ENCODE results near the gene TM7SF2. TPM values are rescaled to one million over a fixed set of nuclear protein-coding genes. Genes with fewer than 3 reads are reported as not detected.

The TM7SF2 gene
- total RNA-seq, 1 experiment from 2014 or later = 74.8 TPM

GRCh38 chr11:65159012-65159411 is 47.3 kb downstream of the TM7SF2 start:
- Histone ChIP-seq H4K20me1 (ENCODE audit: control insufficient read depth, insufficient read depth, insufficient read length) (no peaks in the 10 kb centered on the region), H2BK12ac (ENCODE audit: insufficient read length, low read depth, low read length) (no peak overlapping the region), H2AFZ (ENCODE audit: low read length) (no peak overlapping the region), H2AK5ac (ENCODE audit: insufficient read length, low read length) (no peak overlapping the region), H3K9ac (ENCODE audit: extremely low read depth, insufficient read length, low read length) (no peak overlapping the region), H3K79me1 (ENCODE audit: insufficient read depth, low read depth, low read length, poor library complexity, severe bottlenecking) (no peaks in the 10 kb centered on the region), H3K79me2 (ENCODE audit: insufficient read depth, low read length) (no peaks in the 10 kb centered on the region), H3K18ac (ENCODE audit: insufficient read length, low read depth, low read length) (no peak overlapping the region), H2BK120ac (ENCODE audit: low read depth, low read length, poor library complexity, severe bottlenecking) (no peak overlapping the region), H3K14ac (ENCODE audit: insufficient read depth, low read length) (no peak overlapping the region), H3K23ac (ENCODE audit: insufficient read length, low read depth, low read length) (no peak overlapping the region), H4K91ac (ENCODE audit: insufficient read length, low read depth, low read length) (no peak overlapping the region), H3K23me2 (ENCODE audit: insufficient read length, low read depth, low read length, poor library complexity, severe bottlenecking) (no peaks in the 10 kb centered on the region), H2BK15ac (ENCODE audit: low read depth, low read length) (no peak overlapping the region), H2BK20ac (ENCODE audit: low read depth, low read length, poor library complexity, severe bottlenecking) (no peak overlapping the region), H3K4ac (ENCODE audit: low read depth, low read length) (no peak overlapping the region), H4K5ac (ENCODE audit: insufficient read length, low read depth, low read length) (no peak overlapping the region), H2BK5ac (ENCODE audit: insufficient read length, low read length) (no peak overlapping the region), H4K8ac (replicated peaks; ENCODE audit: insufficient read length, low read depth, low read length) (no peak overlapping the region), H3K4me2 (ENCODE audit: insufficient read depth, insufficient read length, low read length) (no peak overlapping the region), H3K4me1 (ENCODE audit: insufficient read depth, low read length) (no peaks in the 10 kb centered on the region), H3K56ac (ENCODE audit: insufficient read length, low read depth, low read length) (no peak overlapping the region), H3K27ac (ENCODE audit: insufficient read length, low read depth, low read length) (no peak overlapping the region), H3T11ph (ENCODE audit: low read length) (no peak overlapping the region), H3K9me3 (ENCODE audit: control insufficient read depth, low read depth, low read length) (no peaks in the 10 kb centered on the region), H3K27me3 (ENCODE audit: insufficient read depth, low read length) (no peaks in the 10 kb centered on the region)
- no peak overlapping the region for H3K4me3 Mint-ChIP-seq
- peaks cover 6% of the 10 kb centered on the region for H3K27me3 Mint-ChIP-seq (ENCODE audit: low read depth)
- WGBS (ENCODE audit: extremely low coverage, insufficient read length, low lambda C conversion rate) = no CpG with 5 or more reads among the region's 5 CpGs
- H3K27ac Mint-ChIP-seq = no peak overlapping the region
- no peak for TF ChIP-seq CTCF (conservative IDR thresholded peaks at IDR 0.05)
- H3K9me3 Mint-ChIP-seq = no peaks in the 10 kb centered on the region
- H3K36me3 Mint-ChIP-seq (ENCODE audit: insufficient read depth in 1 of 3, low read depth in 3 of 3) = no peaks in the 10 kb centered on the region
- DNase-seq = no peak
- H3K4me1 Mint-ChIP-seq = no peaks in the 10 kb centered on the region
